Epithelial cell of esophagus (primary cell): ENCODE data around the gene CEMIP.
A peak's percentile ranks its signal among the peaks of the same experiment; 100 is the strongest.

Source experiments
- DNase-seq: peaks from one replicate; pipeline ENCODE4 v3.0.0; 2010; ENCODE audit warnings: low read depth
- H3K4me3 ChIP-seq: 2 replicates; pipeline ENCODE4 v1.5.1; 2011; ENCODE audit warnings: mild to moderate bottlenecking, low read length, control low read depth
- TF ChIP-seq, protein P1 (sequence below): IDR thresholded peaks from 2 replicates; pipeline ENCODE4 v1.5.1; 2011; ENCODE audit warnings: low read depth, mild to moderate bottlenecking, low read length, control low read depth, inconsistent platforms; ENCODE audit not compliant: insufficient read depth; ENCODE audit errors: missing control alignments

Gene CEMIP

DNA sequence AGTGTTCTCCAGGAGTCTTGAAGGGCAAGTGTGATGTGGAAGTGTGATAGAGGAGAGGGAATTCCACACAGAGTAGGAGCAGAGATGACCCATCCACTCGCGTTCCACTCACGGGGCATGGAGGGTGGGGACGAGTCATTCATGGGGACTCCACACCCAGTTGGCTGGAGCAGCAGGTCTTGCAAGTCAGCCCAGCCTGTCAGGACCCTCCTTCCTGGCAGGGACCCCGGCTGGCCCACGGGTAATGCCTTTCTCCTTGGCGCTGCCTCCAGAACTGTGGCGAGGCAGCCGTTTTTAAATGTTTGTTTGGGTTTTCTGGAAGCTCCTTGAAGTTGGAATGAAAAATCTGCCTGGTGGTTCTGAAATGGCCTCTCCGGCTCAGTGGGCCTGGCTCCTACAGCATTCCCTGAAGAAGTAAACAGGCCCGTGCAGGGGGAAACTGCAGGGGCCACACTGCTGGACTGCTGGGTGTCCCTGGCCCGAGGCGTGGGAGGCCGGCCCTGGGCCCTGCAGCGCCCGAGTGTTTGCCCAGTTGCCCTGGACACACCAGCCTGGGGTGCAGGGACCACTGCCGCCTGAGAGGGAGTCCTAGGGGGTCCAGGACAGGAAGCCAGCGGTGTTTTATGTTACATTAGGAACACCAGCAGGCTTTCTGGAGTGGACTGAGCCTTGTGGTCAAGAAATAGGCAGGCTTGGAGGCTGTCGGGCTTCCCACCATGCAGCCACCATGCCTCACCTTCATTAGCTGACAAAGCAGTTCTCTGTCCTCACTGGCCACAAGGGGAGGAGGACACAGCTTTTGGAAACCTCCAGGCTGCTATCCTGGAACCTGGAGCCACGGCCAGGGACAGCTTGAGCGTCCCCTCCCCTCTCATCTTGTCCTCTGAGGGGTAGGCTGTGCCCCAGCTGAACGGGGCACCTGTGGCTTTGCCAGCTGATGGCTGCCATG lies 61.3 kb downstream of the CEMIP start:
- TF ChIP-seq, protein P1, sequence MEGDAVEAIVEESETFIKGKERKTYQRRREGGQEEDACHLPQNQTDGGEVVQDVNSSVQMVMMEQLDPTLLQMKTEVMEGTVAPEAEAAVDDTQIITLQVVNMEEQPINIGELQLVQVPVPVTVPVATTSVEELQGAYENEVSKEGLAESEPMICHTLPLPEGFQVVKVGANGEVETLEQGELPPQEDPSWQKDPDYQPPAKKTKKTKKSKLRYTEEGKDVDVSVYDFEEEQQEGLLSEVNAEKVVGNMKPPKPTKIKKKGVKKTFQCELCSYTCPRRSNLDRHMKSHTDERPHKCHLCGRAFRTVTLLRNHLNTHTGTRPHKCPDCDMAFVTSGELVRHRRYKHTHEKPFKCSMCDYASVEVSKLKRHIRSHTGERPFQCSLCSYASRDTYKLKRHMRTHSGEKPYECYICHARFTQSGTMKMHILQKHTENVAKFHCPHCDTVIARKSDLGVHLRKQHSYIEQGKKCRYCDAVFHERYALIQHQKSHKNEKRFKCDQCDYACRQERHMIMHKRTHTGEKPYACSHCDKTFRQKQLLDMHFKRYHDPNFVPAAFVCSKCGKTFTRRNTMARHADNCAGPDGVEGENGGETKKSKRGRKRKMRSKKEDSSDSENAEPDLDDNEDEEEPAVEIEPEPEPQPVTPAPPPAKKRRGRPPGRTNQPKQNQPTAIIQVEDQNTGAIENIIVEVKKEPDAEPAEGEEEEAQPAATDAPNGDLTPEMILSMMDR: no peak
- peak; percentile 31 for DNase-seq
- H3K4me3 ChIP-seq: no peak overlapping the region

DNA sequence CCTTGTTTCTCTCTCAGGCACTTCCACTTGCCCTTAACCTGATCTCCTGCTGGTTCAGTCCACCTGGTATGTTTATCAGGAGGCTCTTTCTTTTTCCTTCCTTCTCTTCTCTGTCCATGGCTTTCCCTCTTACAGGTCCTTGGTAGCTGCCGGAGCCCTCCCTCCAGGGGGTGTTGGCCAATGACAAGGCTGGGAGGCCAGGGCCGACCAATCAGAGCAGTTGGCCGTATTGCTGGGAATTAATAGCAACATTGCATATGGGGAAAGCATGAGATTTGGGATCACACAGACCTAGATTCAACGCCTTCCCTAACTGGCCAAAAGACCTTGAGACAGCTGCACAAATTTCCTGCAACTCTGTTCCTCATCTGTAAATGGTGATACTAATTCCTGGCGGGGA lies 62.4 kb downstream of the CEMIP start:
- TF ChIP-seq, protein P1: no peak

DNA sequence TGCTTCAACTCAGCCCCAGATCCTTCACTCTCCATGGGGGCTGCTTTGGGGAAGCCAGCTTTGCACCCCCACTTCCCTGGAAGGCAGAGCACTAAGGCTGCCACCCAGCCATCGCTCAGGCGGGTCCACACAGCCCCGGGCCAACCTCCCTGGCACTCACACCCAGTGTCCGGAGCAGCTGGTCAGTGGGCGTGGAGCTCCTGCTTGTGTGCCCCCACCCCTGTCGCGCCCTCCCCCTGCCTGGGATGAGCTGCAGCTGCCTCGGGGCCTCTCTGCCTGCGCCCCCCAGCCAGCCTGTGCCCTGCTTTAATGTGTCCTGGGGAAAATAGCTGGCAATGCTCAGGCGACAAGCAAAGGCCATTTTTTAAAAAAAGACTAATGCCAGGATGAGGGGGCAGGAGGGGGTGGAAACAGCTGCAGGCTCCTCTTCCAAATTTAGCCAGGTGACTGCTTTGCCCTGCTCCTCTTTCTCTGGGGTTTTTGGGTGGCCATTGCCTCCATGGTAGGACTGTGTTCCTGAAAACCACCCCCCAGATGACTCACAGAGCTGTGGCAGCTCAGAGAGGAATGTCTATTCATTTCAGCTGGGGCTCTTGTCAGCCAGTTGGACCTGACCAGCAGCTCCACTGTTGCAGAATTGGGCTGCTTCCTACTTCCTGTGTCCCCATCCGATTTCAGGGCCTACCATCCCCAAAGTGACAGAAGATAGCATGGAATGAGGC lies 65.0 kb downstream of the CEMIP start:
- no peak overlapping the region for H3K4me3 ChIP-seq
- TF ChIP-seq, protein P1: no peak
- DNase-seq: peak; percentile 85

More for the DNA sequence above, 62.4 kb downstream of the CEMIP start:
- no peak overlapping the region for H3K4me3 ChIP-seq
- no peak for DNase-seq

DNA sequence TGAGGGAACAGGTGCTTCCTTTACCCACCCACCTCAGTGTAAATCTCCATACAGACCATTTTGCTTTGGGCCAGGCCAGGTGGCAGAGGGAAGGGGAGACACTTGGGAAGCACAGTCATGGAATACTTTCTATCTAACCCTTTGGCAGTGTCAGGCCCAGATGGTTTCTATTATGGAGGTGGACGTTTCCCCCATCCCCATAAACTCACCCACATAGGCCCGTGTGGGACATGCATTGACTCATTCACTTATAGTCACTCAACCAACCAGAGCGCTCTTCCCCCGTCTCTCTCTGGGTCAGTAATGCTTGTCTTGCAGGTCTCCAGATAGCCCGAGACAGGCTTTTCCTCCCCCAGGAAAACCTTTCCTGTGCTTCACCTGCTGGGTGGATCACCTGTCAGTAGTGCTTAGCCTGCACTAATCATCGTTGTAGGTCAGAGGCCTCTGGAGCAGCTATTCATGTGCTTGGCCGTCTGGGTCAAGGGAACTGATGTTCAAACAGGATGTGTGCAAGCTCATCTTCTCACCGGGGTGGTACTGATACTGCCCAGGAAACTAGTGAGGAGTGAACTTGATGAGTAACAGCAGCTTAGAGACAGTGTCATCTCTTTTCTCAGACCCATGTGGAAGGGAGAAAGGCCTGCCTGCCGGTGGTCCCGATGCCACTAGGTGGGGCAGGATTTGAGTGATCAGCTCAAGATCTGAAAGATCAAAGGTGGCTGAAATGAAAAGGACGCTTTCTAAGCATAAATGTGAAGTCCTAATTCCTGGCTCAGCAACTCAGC lies 67.1 kb downstream of the CEMIP start:
- TF ChIP-seq, protein P1: no peak
- DNase-seq: peak; percentile 36
- no peak overlapping the region for H3K4me3 ChIP-seq

- H3K4me3 ChIP-seq: no peak overlapping the region
- TF ChIP-seq, protein P1: no peak
- peak; percentile 88 for DNase-seq
These were observed 70.1 kb downstream of the CEMIP start for GRCh38 chr15:80849308-80849707.

DNA sequence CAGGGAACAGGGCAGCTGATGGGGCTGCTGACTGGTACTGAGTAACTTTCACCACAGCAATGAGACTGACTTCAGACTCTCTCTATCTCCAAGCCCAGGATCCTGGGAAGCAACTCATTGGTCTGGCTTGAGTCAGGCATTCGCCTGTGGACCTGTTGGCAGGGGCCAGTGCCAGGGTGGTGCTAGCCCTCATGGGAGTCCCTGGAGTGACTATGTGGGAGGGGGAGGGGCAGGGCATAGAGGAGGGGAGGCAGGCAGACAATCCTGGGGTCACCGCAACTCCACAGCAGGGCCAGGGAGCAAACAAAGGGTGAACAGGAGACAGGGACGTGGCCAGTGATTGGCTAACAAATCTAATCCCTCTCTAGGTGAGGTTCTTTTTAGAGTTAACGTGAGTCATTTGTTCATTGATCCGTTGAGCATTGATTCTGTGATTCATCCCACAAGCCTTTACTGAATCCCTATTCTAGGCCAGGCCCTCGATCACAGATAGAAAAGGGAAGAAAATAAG lies 71.8 kb downstream of the CEMIP start:
- DNase-seq: peak; percentile 73
- TF ChIP-seq, protein P1: no peak
- no peak overlapping the region for H3K4me3 ChIP-seq
